Measurements from ENCODE around the gene TENM3.

The TENM3 gene

GRCh38 chr4:182245541-182246215 is 2.5 kb downstream of the TENM3 start:
- no peak overlapping the region for H3K27ac ChIP-seq
- no peak for TF ChIP-seq ZFX (IDR thresholded peaks at IDR 0.05; ENCODE audit: borderline replicate concordance)
- no peak for TF ChIP-seq CTCF (IDR thresholded peaks at IDR 0.05)

- TF ChIP-seq ZFX (IDR thresholded peaks at IDR 0.05; ENCODE audit: borderline replicate concordance): no peak
- no peak for TF ChIP-seq CTCF (IDR thresholded peaks at IDR 0.05)
- H3K27ac ChIP-seq: no peak overlapping the region
Observed at GRCh38 chr4:182246401-182247205, 3.4 kb downstream of the TENM3 start.

GRCh38 chr4:182248295-182248694 is 5.1 kb downstream of the TENM3 start:
- no peak overlapping the region for H3K27ac ChIP-seq
- no peak for TF ChIP-seq CTCF (IDR thresholded peaks at IDR 0.05)
- no peak for TF ChIP-seq ZFX (IDR thresholded peaks at IDR 0.05; ENCODE audit: borderline replicate concordance)

GRCh38 chr4:182250446-182250845 is 7.2 kb downstream of the TENM3 start:
- H3K27ac ChIP-seq: no peak overlapping the region
- no peak for TF ChIP-seq ZFX (IDR thresholded peaks at IDR 0.05; ENCODE audit: borderline replicate concordance)
- no peak for TF ChIP-seq CTCF (IDR thresholded peaks at IDR 0.05)

- no peak overlapping the region for H3K27ac ChIP-seq
- TF ChIP-seq CTCF (IDR thresholded peaks at IDR 0.05) (no peak), ZFX (IDR thresholded peaks at IDR 0.05; ENCODE audit: borderline replicate concordance) (no peak)
Observed at GRCh38 chr4:182251116-182251515, 7.9 kb downstream of the TENM3 start.

GRCh38 chr4:182252220-182252619 is 9.0 kb downstream of the TENM3 start:
- no peak for TF ChIP-seq ZFX (IDR thresholded peaks at IDR 0.05; ENCODE audit: borderline replicate concordance)
- TF ChIP-seq CTCF (IDR thresholded peaks at IDR 0.05): no peak

More at GRCh38 chr4:182252220-182252619, 9.0 kb downstream of the TENM3 start:
- H3K27ac ChIP-seq: no peak overlapping the region
